ENCODE results near the gene SEZ6L2. TPM values are rescaled to one million over a fixed set of nuclear protein-coding genes. Genes with fewer than 3 reads are reported as not detected.
A peak's percentile ranks its signal among the peaks of the same experiment; 100 is the strongest.

Gene SEZ6L2
- total and polyA plus RNA-seq, 2 experiments from 2014 or later, result 18.0 to 71.9 TPM

- TF ChIP-seq REST (IDR thresholded peaks at IDR 0.05; ENCODE audit: unreplicated experiment) (no peak), CREB1 (CRISPR knock-in tag; IDR thresholded peaks at IDR 0.05; ENCODE audit: low read depth) (no peak), ZNF114 (CRISPR knock-in tag; IDR thresholded peaks at IDR 0.05) (no peak), STAT1 (IDR thresholded peaks at IDR 0.05; ENCODE audit: unreplicated experiment) (no peak), ZNF331 (CRISPR knock-in tag; IDR thresholded peaks at IDR 0.05; ENCODE audit: low read depth) (no peak), JUNB (IDR thresholded peaks at IDR 0.05; ENCODE audit: unreplicated experiment) (no peak), EZH2 (IDR thresholded peaks at IDR 0.05; ENCODE audit: low read depth, unreplicated experiment) (no peak)
Observed at GRCh38 chr16:29843931-29844330, 55.4 kb downstream of the SEZ6L2 start (continued).

GRCh38 chr16:29842732-29843346 is 56.5 kb downstream of the SEZ6L2 start:
- no peaks in the 10 kb centered on the region for H3K79me2 ChIP-seq (replicated peaks; ENCODE audit: insufficient read depth)
- TF ChIP-seq POLR2AphosphoS5 (IDR thresholded peaks at IDR 0.05; ENCODE audit: low read depth) (no peak), CTCF (conservative IDR thresholded peaks at IDR 0.05; ENCODE audit: low read depth in 2 of 2) (peak; percentile 19; a peak in 2 of 4 replicates), JUNB (IDR thresholded peaks at IDR 0.05; ENCODE audit: unreplicated experiment) (no peak)
- no peaks in the 10 kb centered on the region for H3K36me3 Mint-ChIP-seq (ENCODE audit: low read depth)
- no peaks in the 10 kb centered on the region for H3K9me3 Mint-ChIP-seq
- H2AFZ ChIP-seq, result no peak overlapping the region
- peak; percentile 34; the same call in 2 of the 3 replicates for ATAC-seq
- H3K36me3 ChIP-seq (ENCODE audit: insufficient read depth), result no peaks in the 10 kb centered on the region
- no peaks in the 10 kb centered on the region for H3K9me2 ChIP-seq (ENCODE audit: insufficient read depth)
- H3K4me3 ChIP-seq, result no peak overlapping the region
- no peak overlapping the region for H3K27ac Mint-ChIP-seq
- H3K4me2 ChIP-seq, result no peak overlapping the region
- H3K4me1 ChIP-seq (ENCODE audit: insufficient read depth), result no peaks in the 10 kb centered on the region
- peaks cover 9% of the 10 kb centered on the region for H3K27me3 Mint-ChIP-seq (ENCODE audit: insufficient read depth, low read depth, poor library complexity)
- no peaks in the 10 kb centered on the region for H4K20me1 ChIP-seq (replicated peaks; ENCODE audit: insufficient read depth)
- no peak for DNase-seq (ENCODE audit: low spot score)
- no peak overlapping the region for H3K27ac ChIP-seq (ENCODE audit: low read depth)
- H3K27me3 ChIP-seq (ENCODE audit: insufficient read depth), result no peaks in the 10 kb centered on the region
- H3K4me1 Mint-ChIP-seq, result no peaks in the 10 kb centered on the region
- no peaks in the 10 kb centered on the region for H3F3A ChIP-seq (replicated peaks; ENCODE audit: low read depth)
- no peak overlapping the region for H3K4me3 Mint-ChIP-seq

All from GM23338 (cell line).